ENCODE results near the gene DNAJC17. TPM values are rescaled to one million over a fixed set of nuclear protein-coding genes. Genes with fewer than 3 reads are reported as not detected.

DNAJC17 gene
- total RNA-seq, 1 experiment from 2014 or later = 36.1 TPM

GRCh38 chr15:40812721-40813425 lies 5.6 kb upstream of the DNAJC17 start:
- BruUV-seq (replicated peaks) = no TSS peak
- Histone ChIP-seq H2AFZ (ENCODE audit: low read depth, low read length, poor library complexity, severe bottlenecking) (no peak overlapping the region), H3K9me2 (ENCODE audit: insufficient read depth) (no peaks in the 10 kb centered on the region), H3K4me2 (ENCODE audit: low read length) (no peak overlapping the region), H3K9me3 (ENCODE audit: control insufficient read depth in 1 of 2, insufficient read depth in 1 of 2, low read depth in 1 of 2, low read length in 2 of 2) (no peaks in the 10 kb centered on the region), H3K36me3 (ENCODE audit: control insufficient read depth in 1 of 2, insufficient read depth in 2 of 2, low read length in 2 of 2) (no peaks in the 10 kb centered on the region; a peak in 2 of 4 replicates), H4K20me1 (ENCODE audit: insufficient read depth) (no peaks in the 10 kb centered on the region), H3K9ac (ENCODE audit: low read length) (no peak overlapping the region), H3K4me3 (replicated peaks in 1 of 2; ENCODE audit: low read depth in 1 of 2, low read length in 2 of 2) (no peak overlapping the region), H3K4me1 (ENCODE audit: control insufficient read depth in 1 of 2, insufficient read depth in 2 of 2, low read length in 2 of 2) (peaks cover 3 to 8% of the 10 kb centered on the region in 2 experiments; a peak in 3 of 4 replicates), H3K79me2 (ENCODE audit: insufficient read depth, low read length) (no peaks in the 10 kb centered on the region), H3K27ac (ENCODE audit: low read depth, low read length) (no peak overlapping the region), H3K27me3 (ENCODE audit: insufficient read depth, low read length) (no peaks in the 10 kb centered on the region)
- ChIA-PET POLR2A (no interaction called here), RAD21 (ENCODE audit: low non-redundant PET in 1 of 2, low total read pairs in 2 of 2, uncharacterized antibody in 2 of 2, unreplicated experiment in 2 of 2) (no interaction called here), CTCF (no interaction called here)
- TF ChIP-seq EGR1 (IDR thresholded peaks at IDR 0.05; ENCODE audit: low read depth) (no peak), ZFX (IDR thresholded peaks at IDR 0.05) (no peak), JUND (IDR thresholded peaks at IDR 0.05) (no peak), SIN3A (IDR thresholded peaks at IDR 0.05; ENCODE audit: low read depth) (no peak), TCF7L2 (IDR thresholded peaks at IDR 0.05; ENCODE audit: borderline replicate concordance, extremely low read depth, insufficient read depth, insufficient read length) (no peak), ZNF274 (IDR thresholded peaks at IDR 0.05; ENCODE audit: low read depth, low read length) (no peak), SRF (IDR thresholded peaks at IDR 0.05; ENCODE audit: low read depth) (no peak), RAD21 (IDR thresholded peaks at IDR 0.05; ENCODE audit: low read depth) (no peak), FOSL1 (IDR thresholded peaks at IDR 0.05; ENCODE audit: low read depth) (no peak), SP1 (IDR thresholded peaks at IDR 0.05; ENCODE audit: low read depth) (no peak), CEBPB (IDR thresholded peaks at IDR 0.05; ENCODE audit: low read depth) (no peak), ELF1 (IDR thresholded peaks at IDR 0.05; ENCODE audit: borderline replicate concordance, low read depth) (no peak), POLR2A (IDR thresholded peaks at IDR 0.05; ENCODE audit: borderline replicate concordance, extremely low read depth, insufficient read depth, insufficient read length) (no peak), MAX (IDR thresholded peaks at IDR 0.05) (no peak), ZBTB33 (IDR thresholded peaks at IDR 0.05; ENCODE audit: extremely low read depth, insufficient replicate concordance, low read length) (no peak), EZH2phosphoT487 (IDR thresholded peaks at IDR 0.05; ENCODE audit: borderline replicate concordance) (no peak)
- TF ChIP-seq, protein P1, sequence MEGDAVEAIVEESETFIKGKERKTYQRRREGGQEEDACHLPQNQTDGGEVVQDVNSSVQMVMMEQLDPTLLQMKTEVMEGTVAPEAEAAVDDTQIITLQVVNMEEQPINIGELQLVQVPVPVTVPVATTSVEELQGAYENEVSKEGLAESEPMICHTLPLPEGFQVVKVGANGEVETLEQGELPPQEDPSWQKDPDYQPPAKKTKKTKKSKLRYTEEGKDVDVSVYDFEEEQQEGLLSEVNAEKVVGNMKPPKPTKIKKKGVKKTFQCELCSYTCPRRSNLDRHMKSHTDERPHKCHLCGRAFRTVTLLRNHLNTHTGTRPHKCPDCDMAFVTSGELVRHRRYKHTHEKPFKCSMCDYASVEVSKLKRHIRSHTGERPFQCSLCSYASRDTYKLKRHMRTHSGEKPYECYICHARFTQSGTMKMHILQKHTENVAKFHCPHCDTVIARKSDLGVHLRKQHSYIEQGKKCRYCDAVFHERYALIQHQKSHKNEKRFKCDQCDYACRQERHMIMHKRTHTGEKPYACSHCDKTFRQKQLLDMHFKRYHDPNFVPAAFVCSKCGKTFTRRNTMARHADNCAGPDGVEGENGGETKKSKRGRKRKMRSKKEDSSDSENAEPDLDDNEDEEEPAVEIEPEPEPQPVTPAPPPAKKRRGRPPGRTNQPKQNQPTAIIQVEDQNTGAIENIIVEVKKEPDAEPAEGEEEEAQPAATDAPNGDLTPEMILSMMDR (IDR thresholded peaks at IDR 0.05 in 2 of 3, conservative IDR thresholded peaks at IDR 0.05 in 1 of 3; ENCODE audit: borderline replicate concordance in 1 of 3, insufficient read depth in 1 of 3, low read depth in 2 of 3, low read length in 2 of 3) = no peak
- TF ChIP-seq, protein P2, sequence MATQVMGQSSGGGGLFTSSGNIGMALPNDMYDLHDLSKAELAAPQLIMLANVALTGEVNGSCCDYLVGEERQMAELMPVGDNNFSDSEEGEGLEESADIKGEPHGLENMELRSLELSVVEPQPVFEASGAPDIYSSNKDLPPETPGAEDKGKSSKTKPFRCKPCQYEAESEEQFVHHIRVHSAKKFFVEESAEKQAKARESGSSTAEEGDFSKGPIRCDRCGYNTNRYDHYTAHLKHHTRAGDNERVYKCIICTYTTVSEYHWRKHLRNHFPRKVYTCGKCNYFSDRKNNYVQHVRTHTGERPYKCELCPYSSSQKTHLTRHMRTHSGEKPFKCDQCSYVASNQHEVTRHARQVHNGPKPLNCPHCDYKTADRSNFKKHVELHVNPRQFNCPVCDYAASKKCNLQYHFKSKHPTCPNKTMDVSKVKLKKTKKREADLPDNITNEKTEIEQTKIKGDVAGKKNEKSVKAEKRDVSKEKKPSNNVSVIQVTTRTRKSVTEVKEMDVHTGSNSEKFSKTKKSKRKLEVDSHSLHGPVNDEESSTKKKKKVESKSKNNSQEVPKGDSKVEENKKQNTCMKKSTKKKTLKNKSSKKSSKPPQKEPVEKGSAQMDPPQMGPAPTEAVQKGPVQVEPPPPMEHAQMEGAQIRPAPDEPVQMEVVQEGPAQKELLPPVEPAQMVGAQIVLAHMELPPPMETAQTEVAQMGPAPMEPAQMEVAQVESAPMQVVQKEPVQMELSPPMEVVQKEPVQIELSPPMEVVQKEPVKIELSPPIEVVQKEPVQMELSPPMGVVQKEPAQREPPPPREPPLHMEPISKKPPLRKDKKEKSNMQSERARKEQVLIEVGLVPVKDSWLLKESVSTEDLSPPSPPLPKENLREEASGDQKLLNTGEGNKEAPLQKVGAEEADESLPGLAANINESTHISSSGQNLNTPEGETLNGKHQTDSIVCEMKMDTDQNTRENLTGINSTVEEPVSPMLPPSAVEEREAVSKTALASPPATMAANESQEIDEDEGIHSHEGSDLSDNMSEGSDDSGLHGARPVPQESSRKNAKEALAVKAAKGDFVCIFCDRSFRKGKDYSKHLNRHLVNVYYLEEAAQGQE (IDR thresholded peaks at IDR 0.05; ENCODE audit: low read depth) = no peak
- ATAC-seq (no peak), DNase-seq (ENCODE audit: low read depth, low spot score) (no peak)
- intact Hi-C loops (cut with micrococcal nuclease) = no loop called here

Measured in HCT116 (cell line).